ENCODE measurements around the gene CDK5R1.

CDK5R1 gene

DNA sequence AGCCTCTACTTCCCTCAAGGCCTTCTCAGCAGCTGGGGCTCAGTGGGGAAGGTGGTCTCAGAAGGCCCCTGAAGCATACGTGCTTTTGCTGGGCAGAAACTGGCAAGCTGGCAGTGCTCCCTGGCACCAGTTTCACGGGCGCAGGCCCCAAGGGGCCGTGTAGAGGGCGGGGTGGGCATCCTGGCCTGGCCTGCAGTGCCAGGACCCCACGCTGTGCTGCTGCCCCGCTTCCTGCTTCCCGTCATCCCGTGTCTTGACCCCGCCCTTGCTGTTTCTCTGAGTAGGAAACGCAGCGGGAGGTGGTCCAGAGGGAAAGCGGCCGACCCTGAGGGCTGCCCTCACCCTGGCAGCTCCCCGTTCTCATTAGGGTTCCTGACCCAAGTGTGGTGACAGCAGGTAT lies 6.8 kb downstream of the CDK5R1 start:
- no peak for DNase-seq (ENCODE audit: low spot score)

DNA sequence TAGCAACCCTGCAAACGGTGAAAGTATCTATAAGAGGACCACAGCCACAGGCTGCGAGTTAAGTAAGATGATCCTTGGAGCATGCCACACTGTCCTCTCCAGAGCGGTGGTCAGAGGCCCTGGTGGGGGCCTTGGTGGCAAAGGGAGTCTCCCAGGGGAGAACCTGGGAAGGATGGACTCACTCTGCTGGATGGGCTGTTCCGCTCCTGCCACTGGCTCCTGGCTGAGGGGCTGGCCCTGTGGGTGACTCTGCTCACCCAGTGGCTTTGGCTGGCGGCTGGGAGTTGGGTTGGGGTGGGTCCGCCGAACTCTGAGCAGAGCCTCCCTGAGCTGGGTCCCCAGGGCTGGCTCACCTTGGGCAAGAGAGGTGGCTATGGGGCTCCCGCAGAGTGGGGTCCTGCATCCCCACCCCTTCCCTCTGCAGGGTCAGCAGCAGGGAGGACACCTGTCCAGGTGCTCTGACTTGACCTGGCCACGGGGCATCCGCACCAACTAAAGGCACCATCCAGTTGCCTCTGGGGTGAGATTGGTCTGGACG lies 7.3 kb downstream of the CDK5R1 start:
- DNase-seq (ENCODE audit: low spot score), result no peak

DNA sequence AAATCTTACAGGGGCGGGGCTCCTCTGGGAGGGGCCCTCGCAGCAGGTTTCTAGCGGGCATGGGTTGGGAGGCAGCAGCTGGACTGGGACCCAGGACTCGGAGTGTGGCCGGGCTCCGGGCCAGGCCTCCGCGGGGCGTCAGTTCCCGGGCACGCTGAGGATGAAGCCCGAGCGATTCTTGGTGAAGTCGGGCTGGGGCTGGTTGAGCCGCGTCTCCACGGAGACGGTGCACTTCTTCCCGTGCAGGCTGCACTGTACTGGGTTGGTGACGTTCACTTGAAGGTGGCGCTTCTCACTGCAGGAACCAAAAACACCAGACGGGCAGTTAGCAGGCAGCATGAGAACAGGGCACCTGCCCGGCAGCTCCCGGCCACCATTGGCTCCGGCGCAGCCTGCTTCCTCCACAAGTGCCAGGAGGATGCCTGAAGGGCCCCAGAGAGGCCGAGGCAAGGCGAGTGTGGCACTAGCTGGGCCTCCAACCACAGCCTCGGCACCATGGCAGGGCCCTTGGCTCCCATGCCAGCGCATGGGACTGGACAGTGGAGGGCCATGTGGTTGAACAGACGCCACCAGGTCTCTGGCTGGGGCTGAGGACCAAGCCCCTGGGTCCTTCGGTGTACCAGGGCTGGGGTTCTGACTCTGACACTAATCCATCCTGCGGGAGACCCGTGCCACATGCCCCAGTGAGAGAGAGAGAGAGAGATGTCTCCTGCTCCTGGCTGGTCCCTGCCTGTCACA lies 8.0 kb downstream of the CDK5R1 start:
- no peak for DNase-seq (ENCODE audit: low spot score)

DNA sequence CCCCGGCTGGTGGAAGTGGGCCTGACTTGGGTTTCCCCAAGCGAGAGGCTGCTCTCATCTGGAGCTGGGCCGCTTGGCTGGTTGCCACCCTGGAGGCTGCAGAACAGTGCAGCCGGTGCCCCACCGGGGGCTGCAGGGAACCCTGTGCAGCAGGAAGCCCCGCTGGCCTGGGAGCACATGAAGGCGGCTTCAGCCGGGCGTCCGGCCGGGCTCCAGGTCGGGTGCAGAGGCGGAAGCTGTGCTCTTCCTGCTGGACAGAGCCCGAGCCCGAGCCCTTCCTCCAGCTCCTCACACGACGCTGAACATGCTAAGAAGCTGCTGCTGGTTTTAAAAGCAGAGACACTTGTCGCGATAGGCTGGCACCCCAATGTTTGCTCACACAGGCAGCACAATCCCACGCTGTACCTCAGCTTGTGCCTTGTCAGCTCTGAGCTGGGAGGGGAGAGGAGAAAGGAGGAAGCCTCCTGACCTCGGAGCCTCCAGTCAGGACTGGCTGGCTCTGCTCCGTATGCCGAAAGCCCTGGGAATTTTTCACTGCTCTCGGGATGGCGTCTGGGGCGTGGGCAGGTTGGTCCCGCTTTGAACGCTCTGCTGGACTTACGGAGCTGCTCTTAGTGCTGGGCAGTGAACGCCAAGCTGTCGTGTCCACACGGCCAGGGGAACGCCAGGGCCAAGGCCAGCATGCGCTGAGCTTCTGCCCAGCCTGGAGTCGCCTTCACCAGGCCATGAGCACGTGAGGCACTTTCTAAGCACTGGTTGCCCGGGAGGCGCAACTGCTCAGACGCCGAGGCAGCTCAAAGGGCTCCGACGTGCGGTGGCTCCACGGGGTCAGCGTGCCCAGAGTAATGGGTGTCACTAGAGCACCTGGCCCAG lies 8.8 kb downstream of the CDK5R1 start:
- DNase-seq (ENCODE audit: low spot score), result no peak

DNA sequence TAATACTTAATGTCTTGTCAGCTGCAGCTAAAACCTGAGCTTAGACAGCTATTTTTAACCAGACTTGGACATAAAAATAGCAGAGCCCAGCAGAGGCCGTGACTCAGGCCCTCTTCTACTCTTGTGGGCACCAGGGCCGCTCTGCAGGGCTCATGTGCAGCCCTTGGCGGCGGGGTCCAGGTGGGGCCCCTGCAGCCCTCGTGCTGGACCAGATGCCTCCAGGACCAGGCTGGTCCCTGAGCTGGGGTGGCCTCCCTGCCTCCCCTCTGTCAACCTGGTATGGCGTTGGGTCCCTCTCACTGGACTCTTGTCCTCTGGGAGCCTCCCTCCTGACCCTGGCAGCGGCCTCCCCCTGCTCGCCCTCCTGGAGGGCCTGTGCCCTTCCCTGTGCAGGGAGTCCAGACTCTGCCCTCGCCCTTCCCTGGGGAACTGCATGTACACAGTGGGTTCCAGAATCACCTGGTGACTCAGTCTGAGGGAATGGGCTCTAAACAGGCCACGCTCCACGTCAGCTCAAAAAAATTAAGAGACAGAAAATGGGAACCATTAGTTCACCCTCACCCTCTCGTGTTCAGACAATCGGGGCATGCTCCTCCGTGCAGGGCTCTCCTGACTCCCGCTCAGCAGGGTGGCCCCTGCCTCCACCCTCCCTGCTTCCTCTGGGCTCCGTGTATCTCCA lies 9.7 kb downstream of the CDK5R1 start:
- DNase-seq (ENCODE audit: low spot score), result no peak

DNA sequence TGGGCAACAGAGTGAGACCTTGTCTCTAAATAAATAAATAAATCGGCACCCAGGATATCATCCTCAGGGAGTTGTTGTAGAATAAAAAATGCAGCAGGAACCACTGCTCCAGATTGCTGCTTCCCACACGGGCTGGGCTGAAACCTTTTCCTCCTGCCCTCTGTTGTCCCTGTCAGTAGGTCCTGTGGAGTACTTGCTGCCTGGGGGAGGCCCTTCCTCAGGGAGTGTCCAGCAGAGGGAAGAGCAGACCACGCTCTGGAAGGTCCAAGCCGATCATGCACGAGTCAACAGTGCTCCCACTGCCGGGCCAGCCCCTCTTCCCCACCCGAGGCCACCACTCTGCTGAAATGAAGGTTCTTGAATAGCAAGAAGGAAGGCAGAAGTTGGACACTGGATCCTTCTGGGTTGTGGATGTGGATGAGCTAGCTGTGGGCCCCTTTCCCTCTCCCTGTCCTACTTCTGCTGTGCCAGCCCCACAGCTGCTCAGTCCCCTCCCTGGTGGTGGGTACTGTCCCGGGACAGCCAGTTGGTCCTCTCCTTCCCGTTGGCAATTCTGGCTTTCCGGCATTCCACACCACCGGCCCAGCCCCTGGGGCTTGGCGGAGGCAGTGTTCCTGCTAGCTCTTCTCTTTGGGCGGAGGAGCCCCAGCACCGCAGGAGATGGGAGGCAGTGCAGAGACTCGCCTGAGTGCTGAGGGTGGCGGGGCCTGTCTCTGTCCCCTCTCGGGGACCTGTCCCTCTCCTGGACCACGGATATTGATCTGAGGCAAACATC lies 10.8 kb downstream of the CDK5R1 start:
- no peak for DNase-seq (ENCODE audit: low spot score)

DNA sequence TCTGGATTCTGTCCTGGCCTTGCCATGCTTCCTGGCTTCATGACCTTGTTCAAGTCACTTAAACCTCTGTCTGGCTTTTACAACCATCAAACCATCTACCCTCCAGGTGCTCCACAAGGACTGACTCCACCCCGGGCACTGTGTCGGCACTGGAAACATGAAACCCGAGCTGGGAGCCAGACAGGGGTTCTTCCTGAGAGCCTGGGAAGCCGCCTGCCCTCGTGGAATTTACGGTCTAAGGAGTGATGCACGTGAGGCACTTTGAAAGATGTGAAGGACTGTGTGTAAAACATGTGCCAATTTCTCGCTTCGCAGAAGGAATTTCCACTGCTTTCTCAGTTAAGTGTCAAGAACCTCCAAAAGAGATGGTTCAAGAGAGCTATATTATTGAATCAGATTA lies 11.6 kb downstream of the CDK5R1 start:
- no peak for DNase-seq (ENCODE audit: low spot score)

DNA sequence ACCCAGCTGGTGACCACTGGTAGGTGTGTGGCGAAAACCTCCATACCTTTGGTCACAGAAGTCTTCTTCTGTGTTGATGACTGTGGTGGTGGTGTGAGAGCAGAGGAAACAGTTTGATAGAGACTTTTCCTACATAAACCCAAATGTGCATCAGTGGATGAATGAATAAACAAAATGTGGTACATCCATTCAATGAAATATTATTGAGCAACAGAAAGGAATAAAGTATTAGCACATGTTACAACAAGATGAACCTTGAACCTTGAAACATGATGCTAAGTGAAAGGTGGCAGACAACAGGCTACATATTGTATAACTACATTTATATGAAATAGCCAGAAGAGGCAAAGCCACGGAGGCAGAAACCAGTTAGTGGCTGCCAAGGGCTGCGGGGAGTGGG lies 15.2 kb downstream of the CDK5R1 start:
- DNase-seq (ENCODE audit: low spot score), result no peak

DNA sequence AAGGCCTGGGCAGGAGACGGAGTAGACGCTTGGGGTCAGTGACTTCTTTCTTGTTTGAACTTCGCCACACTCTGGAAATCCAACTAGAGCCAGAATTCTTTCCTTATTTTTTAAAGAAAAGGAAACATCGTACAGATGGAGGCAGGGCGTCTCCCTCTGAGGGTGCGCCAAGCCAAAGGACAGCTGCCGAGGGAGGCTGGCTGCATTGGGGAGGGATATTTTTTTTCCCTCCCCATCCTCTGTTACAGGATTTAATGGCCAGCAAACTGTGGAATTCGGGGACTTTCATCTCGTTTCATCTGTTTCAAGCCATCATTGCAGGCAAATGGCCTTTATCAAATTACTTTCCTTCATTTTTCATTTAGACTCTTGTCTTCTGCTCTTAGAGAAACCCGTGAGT lies 15.9 kb downstream of the CDK5R1 start:
- no peak for DNase-seq (ENCODE audit: low spot score)

DNA sequence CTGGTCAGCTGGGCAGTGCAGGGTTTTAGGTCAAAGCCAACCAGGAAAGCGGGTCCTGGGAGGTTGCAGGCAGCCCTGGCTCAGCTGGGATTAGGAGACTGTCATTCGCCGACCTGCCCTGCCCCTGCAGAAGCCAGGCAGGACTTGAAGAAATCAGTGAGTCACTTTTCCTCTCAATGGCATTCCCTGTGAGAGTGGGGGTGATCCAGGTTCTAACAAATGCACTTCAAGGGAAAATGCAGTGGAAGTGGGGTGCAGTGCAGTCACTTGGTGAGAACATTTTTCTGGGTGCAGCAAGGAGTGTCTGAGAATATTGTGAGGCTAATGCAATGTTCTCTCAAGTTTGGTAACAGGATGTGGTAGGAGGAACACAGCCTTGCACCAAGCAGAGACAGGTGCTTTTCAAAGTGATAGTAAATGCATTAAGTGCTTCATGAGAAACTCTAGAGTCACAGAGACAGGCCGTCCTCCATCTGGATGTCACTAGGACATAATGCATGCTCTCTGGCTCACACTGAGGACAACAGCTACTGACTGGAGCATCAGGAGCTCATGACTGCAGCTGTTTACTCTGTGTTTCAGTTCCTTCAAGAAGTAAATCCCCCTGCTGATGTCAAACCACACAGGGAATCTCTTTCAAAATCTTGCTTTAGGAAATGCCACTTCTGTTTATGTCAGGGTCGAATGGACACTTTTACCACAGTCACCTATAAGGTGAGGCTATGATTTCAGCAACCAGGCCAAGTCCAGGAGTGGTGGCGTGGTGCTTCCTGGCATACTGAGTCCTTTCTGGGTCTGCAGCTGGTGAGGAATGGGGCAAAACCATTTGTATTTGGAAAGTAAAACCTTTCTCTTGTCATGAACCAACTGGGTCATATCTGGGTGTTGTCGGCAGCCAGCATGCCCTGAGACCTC lies 16.7 kb downstream of the CDK5R1 start:
- peak; percentile 74 for DNase-seq (ENCODE audit: low spot score)

DNA sequence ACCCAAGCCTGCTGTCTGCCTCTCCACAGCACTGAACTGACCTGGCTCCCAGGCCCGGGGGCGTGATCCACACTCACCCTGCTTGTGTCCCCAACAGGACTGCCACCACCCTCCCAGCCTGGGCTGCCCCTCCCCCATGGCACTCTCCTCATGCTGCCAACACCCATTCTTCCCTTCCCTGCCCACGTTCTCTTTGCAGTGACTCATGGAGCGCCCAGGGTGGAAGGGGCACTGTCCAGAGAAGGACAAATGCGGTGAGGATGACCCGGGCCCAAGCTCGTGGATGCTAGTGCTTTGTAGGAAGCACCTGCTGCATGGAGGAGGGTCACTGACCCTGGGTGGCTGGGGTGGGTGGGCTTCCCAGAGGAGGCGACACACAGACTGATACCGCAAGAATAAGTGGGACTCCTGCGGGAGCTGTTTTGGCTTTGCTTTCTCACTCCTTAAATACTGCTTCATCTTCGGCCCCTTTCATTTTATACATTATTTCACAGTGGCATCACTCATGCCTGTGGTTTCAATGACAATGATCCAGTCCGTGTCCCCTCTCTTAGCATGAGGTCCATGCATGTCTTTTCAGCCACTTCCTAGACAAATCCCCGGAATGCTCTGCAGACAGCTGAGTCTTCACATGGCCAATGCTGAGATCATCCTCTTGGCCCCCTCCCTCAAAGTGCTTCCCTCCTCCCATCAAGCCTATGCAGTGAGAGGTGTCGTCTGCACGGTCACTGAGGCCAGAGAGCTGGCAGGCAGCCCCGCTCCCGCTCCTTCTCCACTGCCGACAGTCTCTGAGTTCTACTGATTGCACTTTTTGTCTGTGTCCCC lies 17.6 kb downstream of the CDK5R1 start:
- no peak for DNase-seq (ENCODE audit: low spot score)

DNA sequence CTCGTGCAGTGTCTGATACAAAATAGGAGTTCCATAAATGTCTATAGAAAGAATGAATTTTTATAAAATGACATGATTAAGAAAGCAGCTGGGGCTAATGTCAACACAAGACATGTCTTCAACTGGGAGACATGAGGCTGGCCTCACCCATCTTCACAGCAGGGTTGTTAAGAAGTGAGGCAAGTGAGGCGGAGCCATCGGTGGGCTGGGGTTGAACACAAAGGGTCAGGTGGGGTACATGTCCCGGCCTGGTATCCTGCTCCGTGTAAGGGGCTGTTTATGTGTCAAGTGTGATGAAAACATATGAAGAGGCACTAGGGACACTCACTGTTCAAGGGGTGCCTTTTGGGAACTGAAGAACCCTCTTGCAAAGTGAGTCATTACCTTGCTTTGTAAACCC lies 22.1 kb downstream of the CDK5R1 start:
- no peak for DNase-seq (ENCODE audit: low spot score)

DNA sequence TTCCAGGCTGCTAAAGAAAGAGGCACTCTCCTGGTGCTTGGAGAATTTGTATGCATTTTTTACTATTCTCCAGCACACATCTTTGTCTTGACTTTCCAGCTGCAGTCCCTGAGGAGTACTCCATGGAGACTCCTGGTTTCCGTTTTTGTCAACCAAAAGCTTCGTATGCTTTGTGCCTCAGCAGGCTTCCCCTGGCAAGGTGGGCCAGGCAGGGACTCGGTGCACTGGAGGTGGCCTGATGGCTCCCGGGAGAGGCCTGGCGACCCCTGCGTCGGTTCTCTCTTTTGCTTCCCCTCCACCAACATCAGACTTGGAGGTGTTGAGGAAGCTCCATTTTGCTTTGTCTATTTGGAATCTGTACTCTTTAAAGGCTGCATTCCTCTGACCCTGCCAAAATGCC lies 23.7 kb downstream of the CDK5R1 start:
- DNase-seq (ENCODE audit: low spot score), result no peak

DNA sequence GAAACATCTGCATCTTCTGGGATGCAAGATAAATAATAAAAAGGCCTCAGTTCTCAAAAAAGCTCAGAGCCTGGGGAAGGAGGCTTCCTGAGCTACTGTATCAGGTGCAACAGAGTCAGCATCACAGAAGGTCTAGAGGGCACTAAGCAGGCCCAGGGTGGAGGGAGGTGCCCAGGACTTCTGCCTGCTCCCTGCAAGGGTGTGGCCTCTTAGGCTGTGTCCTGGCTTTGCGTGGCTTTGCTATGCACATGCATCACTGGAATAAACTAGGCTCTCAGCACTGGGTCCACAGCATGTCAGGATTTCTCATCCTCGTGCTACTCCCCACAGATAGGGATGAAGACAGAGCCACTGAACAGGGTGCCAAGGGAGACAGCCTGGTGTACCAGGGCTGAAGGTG lies 25.5 kb downstream of the CDK5R1 start:
- DNase-seq (ENCODE audit: low spot score), result no peak

DNA sequence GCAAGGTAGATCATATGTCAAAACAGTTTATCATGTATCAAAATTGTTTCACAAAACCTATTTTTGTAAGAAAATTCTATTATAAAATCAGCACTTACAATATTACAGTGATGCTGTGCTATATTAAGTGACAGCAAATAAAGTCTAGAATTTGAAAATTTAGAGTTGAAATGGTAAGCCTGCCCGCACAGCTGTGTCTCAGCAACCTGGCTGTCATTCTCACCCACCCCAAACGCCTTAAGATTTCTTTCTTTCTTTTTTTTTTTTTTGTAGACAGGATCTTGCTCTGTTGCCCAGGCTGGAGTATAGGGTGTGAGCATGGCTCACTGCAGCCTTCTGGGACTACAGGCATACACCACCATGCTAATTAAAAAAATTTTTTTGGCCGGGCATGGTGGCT lies 26.8 kb downstream of the CDK5R1 start:
- no peak for DNase-seq (ENCODE audit: low spot score)

DNA sequence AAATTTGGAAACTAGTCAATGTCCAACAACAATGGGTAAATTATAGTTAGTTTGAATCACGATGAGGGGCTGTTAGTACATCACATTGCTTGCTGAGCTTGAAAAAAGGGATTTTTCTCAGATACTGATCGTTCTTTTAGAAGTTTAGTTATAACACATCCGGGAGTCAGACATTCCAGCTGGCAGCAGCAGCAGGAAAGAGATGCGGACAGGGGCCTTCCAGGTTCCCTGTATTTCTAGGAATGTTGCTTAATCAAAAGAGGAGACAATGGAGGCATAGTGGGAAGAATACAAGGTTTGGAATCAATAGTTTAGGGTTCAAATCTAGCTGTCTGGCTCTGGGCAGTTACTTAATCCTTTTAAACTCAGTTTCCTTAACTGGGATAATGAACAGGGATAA lies 27.8 kb downstream of the CDK5R1 start:
- DNase-seq (ENCODE audit: low spot score), result no peak

DNA sequence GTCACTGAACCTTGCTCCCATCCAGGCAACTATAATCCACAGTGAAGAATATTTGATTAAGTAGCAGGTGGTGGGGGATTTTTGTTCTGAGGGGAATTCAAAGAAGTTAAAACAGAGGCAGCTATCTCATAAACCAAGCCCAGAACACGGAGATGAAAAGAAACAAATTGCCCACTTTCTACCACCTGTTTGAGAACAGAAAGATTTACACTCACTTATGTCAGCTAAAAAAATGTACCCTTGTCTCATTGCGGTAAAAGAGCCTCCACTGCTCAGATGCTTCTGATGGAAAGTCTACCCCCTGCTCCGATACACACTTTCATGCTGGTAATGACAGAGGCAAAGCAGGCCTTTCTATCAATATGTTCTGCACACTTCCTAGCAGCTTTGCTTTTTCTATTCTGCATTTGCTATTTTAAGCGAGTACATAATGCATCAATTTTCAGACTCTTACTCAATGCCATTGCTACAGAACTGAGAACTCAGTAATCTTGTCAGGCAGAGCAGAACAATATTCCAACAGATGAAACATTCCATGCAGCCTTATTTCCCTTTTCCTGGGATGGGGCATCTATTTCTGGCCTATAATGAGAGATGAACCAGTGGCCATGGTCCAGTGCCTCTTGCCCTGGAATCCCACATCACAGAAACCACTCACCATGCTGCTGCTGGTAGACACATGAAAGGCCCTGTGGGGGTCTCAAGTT lies 29.0 kb downstream of the CDK5R1 start:
- DNase-seq (ENCODE audit: low spot score), result no peak

DNA sequence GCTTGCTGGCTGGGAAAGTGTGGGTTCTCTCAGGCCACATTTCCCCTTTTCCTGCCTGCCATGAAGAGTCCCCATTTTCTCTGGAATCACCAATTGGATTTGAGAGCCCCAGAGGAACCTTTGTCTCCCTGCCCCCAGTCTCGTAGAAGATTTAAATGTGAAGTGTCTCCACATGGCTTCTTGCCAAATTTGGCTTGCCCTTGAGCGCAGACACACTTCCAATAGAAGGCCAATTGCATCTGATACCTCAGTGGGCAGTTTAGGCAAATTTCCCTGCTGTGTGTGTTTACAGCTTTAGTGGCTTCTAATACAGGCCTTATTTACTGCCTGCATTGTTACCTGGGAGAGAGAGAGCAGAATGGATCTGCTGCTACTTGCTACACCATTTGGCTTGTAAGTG lies 29.7 kb downstream of the CDK5R1 start:
- no peak for DNase-seq (ENCODE audit: low spot score)

All from activated CD4-positive, alpha-beta T cell treated with anti-CD3 and anti-CD28 coated beads, Interleukin-2, Interleukin-4, amounts not matched to agents 100 ng/mL and 50 ng/mL, durations not matched to agents 16 hours and 8 hours (primary cell).